RCC 7860 (cell line): ENCODE measurements around the gene CNR1.

Experiments used
- DNase-seq: peaks from one replicate; pipeline ENCODE4 v3.0.0-alpha.2; 2015; ENCODE audit warnings: low spot score
- FAIRE-seq: peaks from 2 replicates; lab custom pipeline; 2012; peaks lifted over from hg19 to GRCh38; lab: Jason Lieb, UNC

CNR1 gene

DNA sequence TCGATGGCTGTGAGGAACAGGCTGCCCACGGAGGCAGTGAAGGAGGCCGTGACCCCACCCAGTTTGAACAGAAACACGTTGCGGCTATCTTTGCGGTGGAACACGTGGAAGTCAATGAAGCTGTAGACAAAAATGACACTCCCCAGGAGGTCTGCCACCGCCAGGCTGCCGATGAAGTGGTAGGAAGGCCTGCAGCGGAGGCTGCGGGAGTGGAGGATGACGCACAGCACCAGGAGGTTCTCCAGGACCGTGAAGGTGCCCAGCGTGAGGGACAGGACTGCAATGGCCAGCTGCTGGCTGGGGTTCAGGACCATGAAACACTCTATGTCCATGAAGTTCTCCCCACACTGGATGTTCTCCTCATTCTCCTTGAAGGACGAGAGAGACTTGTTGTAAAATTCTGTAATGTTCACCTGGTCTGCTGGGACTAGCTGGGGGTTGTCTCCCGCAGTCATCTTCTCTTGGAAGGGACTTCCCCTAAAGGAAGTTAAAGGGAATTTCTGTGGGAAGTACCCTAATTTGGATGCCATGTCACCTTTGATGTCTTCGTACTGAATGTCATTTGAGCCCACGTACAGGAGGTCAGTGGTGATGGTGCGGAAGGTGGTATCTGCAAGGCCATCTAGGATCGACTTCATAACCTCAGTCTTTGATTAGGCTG lies 21.4 kb downstream of the CNR1 start:
- FAIRE-seq (no peak), DNase-seq (no peak)

DNA sequence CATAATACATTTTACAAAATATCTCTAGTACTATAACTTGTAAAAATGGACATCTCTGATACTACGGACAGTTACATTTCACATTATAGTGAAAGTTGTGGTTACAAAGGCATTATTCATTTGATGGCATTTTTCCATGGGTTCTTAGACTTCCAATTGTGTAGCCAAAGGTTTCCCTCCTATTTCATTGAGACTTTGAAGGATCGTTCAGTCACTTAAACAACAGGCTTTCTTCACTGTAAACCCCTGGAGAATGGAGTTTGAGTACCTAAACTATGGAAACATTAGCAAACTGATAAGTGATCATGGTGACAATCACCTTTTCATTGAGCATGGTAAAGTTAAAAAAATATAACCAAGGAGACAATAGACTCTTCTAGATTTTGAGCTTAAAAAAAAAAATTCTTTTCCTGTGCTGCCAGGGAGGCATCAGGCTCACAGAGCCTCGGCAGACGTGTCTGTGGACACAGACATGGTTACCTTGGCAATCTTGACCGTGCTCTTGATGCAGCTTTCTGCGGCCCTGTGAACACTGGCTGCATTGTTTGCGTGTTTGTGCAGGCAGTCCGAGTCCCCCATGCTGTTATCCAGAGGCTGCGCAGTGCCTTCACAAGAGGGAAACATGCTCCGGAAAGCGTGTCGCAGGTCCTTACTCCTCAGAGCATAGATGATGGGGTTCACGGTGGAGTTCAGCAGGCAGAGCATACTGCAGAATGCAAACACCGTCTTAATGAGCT lies 22.6 kb downstream of the CNR1 start:
- DNase-seq (no peak), FAIRE-seq (no peak)

- no peak for DNase-seq
- no peak for FAIRE-seq
Measured at GRCh38 chr6:88142297-88142668, 23.9 kb downstream of the CNR1 start.

DNA sequence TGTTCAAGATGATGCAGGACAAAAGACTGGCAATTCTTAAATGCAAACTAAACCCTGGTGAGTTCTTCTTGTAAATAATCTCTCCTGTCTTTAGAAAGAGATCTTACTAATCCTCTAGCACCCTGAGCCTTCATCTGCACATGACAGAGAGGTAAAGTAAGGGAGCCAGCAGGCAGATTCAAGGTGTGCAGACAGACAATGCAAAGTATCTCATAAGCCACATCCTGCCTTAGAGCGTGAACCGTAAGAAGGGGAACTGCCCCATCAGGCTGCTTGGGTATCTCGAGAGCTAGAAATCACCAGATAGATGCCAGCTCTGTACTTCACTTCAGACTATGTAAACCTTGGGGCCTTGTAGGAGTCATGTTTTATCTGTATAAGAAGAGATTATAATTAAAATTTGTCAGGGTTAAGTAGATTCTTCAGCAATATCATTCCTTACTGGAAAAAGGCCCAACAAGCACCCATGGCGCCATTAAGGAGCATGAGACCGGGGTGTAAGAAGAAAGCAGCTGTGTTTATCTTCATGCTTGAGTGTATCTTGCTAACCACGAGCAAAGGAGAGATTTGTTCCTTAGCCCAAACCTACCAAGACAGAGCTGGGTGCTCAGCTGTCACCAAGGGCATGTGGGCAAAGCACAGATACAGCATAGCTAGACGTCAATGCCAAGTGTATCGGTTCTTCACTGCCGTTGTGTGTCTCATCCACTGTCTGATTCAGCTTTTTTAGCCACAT lies 24.4 kb downstream of the CNR1 start:
- no peak for DNase-seq
- FAIRE-seq = no peak

- no peak for DNase-seq
- FAIRE-seq = no peak
Measured at GRCh38 chr6:88137915-88138314, 28.2 kb downstream of the CNR1 start.

DNA sequence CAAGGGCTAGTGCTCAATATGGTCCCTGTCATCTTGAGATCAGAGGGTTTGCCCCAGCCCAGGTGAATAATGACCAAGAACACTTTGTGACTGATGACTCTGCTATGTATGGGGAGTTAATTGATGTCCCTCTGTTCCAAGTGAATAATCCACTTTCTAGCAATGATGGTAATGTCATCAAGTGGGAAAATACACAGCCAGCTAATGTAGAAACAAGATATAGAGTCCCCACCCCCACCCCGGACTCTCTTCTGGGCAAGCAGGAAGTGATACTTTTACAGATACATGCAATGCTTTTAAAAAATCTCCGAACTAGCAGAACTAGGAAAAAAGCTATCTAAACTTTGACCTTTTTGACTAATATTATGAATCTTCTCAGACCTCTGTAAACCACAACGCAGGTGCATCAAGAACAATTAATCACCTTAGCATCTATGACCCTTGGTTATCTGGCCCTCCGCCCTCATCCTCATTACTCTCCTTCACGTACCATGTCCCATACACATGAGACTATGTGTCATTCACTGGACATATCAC lies 30.5 kb downstream of the CNR1 start:
- FAIRE-seq (no peak), DNase-seq (no peak)

DNA sequence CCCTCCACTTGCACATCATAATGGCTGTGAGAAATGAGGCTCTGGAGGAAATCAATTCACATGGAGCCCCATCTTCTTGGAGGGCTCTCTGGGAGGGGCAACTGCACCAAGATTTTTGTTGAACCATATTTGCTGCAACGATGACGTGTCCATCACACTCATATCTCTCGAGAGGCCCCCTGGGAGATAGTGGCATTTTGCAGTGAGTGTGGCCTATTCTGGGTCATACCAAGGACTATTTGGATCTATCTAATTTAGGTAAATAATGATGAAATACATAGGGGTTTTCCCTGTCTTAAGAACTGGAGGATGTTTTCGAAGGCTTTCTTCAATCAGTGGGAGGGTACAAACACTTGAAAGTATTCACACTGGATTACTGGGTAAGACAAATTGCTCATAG lies 31.6 kb downstream of the CNR1 start:
- FAIRE-seq (no peak), DNase-seq (no peak)

DNA sequence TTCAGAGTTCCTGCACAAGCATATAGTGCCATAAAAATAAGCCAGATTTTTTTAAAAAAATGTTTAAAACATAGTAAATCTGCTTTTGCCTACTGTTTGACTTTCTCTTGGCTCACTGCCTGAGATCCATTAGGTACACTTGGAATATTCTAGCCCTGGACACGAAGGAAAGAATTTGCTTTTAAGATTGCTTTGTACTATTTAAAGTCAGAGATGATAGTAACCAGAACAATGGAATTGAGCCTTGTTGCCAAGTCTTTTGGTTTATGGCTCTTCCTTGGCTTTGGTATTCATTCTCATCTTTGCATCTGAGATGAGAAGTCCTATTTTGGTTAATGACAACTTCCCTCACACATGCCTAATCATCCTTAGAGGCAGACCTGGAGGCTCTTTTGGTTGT lies 32.4 kb downstream of the CNR1 start:
- FAIRE-seq (no peak), DNase-seq (no peak)

DNA sequence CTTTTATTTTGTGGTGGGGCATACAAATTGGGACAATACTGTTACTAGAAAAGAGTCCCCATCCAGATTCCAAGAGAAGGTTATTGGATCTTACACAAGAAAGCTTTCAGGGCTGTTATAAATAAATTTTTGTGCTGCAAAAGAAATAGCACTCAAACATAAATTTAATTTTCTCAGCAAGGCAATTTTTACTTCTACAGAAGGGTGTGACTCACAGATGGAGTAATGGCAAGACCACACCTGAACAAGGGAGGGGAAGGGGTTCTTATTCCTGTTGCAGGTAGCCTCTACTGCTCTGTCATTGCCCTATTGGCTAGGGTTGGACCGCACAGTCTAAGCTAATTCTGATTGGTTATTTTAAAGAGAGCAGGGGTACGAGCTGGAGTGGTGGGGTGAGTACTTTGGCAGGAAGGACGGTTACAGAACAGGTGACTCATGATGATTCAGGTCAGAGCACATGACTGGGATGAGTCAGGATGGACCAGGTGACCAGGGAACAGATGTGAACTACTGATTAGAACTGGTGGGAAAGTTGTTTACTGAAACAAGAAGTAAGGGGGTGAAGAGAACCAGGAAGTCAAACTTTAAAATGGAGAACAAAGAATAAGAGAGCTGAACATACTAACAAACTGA lies 41.1 kb downstream of the CNR1 start:
- no peak for FAIRE-seq
- no peak for DNase-seq

- FAIRE-seq = no peak
- DNase-seq = no peak
Measured at GRCh38 chr6:88120635-88121034, 45.5 kb downstream of the CNR1 start.

GRCh38 chr6:88119769-88120168 lies 46.4 kb downstream of the CNR1 start:
- no peak for DNase-seq
- FAIRE-seq = no peak

- no peak for DNase-seq
- FAIRE-seq = no peak
Measured at GRCh38 chr6:88116276-88116675, 49.9 kb downstream of the CNR1 start.

GRCh38 chr6:88115307-88115706 lies 50.8 kb downstream of the CNR1 start:
- no peak for FAIRE-seq
- no peak for DNase-seq

GRCh38 chr6:88114838-88115237 lies 51.3 kb downstream of the CNR1 start:
- no peak for FAIRE-seq
- DNase-seq = no peak

- FAIRE-seq = no peak
- DNase-seq = no peak
Measured at GRCh38 chr6:88111991-88112390, 54.2 kb downstream of the CNR1 start.

DNA sequence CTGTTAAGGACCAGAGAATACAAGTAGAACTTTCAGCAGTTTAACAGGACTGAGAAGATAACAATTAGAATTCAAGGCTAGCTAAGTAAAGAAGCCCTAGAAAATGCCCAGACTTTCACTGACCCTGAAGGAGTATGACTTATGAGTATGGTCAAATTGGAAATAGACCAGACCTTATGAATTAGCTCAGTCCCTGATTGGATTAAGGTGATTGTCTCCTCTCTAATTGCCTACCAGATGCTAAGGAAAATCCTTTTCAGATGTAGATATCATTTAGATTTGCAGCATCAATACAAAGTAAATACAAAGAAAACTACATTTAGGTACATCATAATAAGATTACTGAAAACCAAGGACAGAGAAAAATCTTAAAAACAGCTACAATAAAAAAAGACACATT lies 58.9 kb downstream of the CNR1 start:
- DNase-seq (no peak), FAIRE-seq (no peak)

GRCh38 chr6:88105741-88106340 lies 60.3 kb downstream of the CNR1 start:
- DNase-seq (no peak), FAIRE-seq (no peak)
